ENCODE results near the gene FAH. TPM values are rescaled to one million over a fixed set of nuclear protein-coding genes. Genes with fewer than 3 reads are reported as not detected.
A peak's percentile ranks its signal among the peaks of the same experiment; 100 is the strongest.

FAH gene
- total and polyA plus RNA-seq, 11 donors = 12.4 to 48.9 (median 24.0) TPM

DNA sequence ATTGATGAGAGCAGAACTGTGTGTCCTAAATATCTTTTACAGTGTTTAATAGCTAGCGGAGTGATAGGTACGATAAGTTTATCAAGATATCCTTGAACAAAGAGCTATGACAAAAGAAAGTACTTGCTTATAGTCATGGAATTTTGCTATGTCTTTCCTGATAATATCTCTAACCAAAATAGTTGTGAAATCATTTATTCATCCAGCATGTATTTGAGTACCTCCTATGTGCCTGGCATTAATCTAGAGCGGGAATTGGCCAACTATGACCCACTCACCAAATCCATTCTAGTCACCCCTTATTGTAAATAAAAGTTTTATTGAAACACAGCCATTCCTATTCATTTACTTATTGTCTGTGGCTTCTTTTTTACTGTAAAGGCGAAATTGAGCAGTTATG lies 46.7 kb upstream of the FAH start:
- 90 to 97% (median 95%) methylated on average over 4 of the region's 4 CpGs for WGBS, 4 donors
- Histone ChIP-seq H3K27me3 (no peaks in the 10 kb centered on the region), H3K9me3 (no peaks in the 10 kb centered on the region), H3K4me1 (peaks cover 0 to 43% (median 12%) of the 10 kb centered on the region in 12 donors), H3K36me3 (peaks cover 0 to 5% (median 0%) of the 10 kb centered on the region in 9 donors), H3K27ac (no peak overlapping the region), H3K4me3 (no peak overlapping the region)
- intact Hi-C loops (cut with DNase I) = no loop called here
- TF ChIP-seq, protein P1, sequence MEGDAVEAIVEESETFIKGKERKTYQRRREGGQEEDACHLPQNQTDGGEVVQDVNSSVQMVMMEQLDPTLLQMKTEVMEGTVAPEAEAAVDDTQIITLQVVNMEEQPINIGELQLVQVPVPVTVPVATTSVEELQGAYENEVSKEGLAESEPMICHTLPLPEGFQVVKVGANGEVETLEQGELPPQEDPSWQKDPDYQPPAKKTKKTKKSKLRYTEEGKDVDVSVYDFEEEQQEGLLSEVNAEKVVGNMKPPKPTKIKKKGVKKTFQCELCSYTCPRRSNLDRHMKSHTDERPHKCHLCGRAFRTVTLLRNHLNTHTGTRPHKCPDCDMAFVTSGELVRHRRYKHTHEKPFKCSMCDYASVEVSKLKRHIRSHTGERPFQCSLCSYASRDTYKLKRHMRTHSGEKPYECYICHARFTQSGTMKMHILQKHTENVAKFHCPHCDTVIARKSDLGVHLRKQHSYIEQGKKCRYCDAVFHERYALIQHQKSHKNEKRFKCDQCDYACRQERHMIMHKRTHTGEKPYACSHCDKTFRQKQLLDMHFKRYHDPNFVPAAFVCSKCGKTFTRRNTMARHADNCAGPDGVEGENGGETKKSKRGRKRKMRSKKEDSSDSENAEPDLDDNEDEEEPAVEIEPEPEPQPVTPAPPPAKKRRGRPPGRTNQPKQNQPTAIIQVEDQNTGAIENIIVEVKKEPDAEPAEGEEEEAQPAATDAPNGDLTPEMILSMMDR (IDR thresholded peaks at IDR 0.05) = no peak
- no peak for TF ChIP-seq POLR2A (IDR thresholded peaks at IDR 0.05)
- no peak for DNase-seq
- ATAC-seq = no peak

GRCh38 chr15:80107204-80107603 lies 45.6 kb upstream of the FAH start:
- TF ChIP-seq, protein P1 (IDR thresholded peaks at IDR 0.05) = no peak
- no peak for TF ChIP-seq POLR2A (IDR thresholded peaks at IDR 0.05)
- H3K4me1 ChIP-seq = peaks cover 0 to 47% (median 12%) of the 10 kb centered on the region in 12 donors
- no peaks in the 10 kb centered on the region for H3K27me3 ChIP-seq
- no peak overlapping the region for H3K27ac ChIP-seq
- H3K9me3 ChIP-seq = no peaks in the 10 kb centered on the region
- peaks cover 0 to 5% (median 0%) of the 10 kb centered on the region in 9 donors for H3K36me3 ChIP-seq
- H3K4me3 ChIP-seq = no peak overlapping the region
- no peak for ATAC-seq
- intact Hi-C loops (cut with DNase I) = no loop called here
- 88 to 93% (median 92%) methylated on average over 6 of the region's 6 CpGs for WGBS, 4 donors
- no peak for DNase-seq

DNA sequence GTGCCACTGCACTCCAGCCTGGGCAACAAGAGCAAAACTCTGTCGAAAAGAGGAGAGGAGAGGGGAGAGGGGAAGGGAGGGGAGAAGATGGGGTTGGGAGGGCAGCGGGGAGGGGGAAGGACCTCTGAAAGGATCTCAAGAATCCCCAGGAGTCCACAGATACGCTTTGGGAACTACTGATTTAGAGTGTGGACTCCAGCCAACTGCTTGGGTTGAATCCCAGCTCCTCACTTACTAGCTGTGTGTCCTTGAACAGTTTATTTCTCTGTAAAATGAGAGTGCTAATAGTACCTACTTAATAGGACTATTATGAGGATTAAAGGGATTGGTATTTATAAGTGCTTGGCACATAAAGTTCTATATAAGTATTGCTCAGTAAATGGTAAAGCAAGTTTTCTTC lies 45.0 kb upstream of the FAH start:
- no peak for TF ChIP-seq POLR2A (IDR thresholded peaks at IDR 0.05)
- no peak overlapping the region for H3K27ac ChIP-seq
- no peaks in the 10 kb centered on the region for H3K9me3 ChIP-seq
- H3K4me1 ChIP-seq = peaks cover 0 to 47% (median 13%) of the 10 kb centered on the region in 12 donors
- intact Hi-C loops (cut with DNase I) = no loop called here
- ATAC-seq (peak in 2 of 4 donors; percentile 48 to 52), DNase-seq (peak in 2 of 5 donors; percentile 23 to 24)
- peaks cover 0 to 5% (median 0%) of the 10 kb centered on the region in 9 donors for H3K36me3 ChIP-seq
- WGBS, 4 donors = 27 to 41% (median 34%) methylated on average over 2 to 3 of the region's 3 CpGs
- H3K4me3 ChIP-seq = no peak overlapping the region
- no peaks in the 10 kb centered on the region for H3K27me3 ChIP-seq

GRCh38 chr15:80109388-80109787 lies 43.4 kb upstream of the FAH start:
- H3K9me3 ChIP-seq = no peaks in the 10 kb centered on the region
- no peaks in the 10 kb centered on the region for H3K27me3 ChIP-seq
- intact Hi-C loops (cut with DNase I) = no loop called here
- no peak overlapping the region for H3K27ac ChIP-seq
- peaks cover 0 to 38% (median 14%) of the 10 kb centered on the region in 12 donors for H3K4me1 ChIP-seq
- WGBS, 4 donors = 68 to 85% (median 81%) methylated on average over 3 of the region's 3 CpGs
- H3K36me3 ChIP-seq = no peaks in the 10 kb centered on the region
- DNase-seq (no peak), ATAC-seq (no peak)
- no peak for TF ChIP-seq POLR2A (IDR thresholded peaks at IDR 0.05)
- TF ChIP-seq, protein P1 (IDR thresholded peaks at IDR 0.05) = no peak
- no peak overlapping the region for H3K4me3 ChIP-seq

- Histone ChIP-seq H3K4me3 (no peak overlapping the region), H3K27ac (no peak overlapping the region), H3K9me3 (no peaks in the 10 kb centered on the region), H3K36me3 (no peaks in the 10 kb centered on the region), H3K27me3 (no peaks in the 10 kb centered on the region), H3K4me1 (peaks cover 0 to 41% (median 16%) of the 10 kb centered on the region in 12 donors)
- DNase-seq (no peak), ATAC-seq (no peak)
- TF ChIP-seq POLR2A (IDR thresholded peaks at IDR 0.05) = no peak
- TF ChIP-seq, protein P1 (IDR thresholded peaks at IDR 0.05) = no peak
- intact Hi-C loops (cut with DNase I) = no loop called here
These were observed 41.9 kb upstream of the FAH start for GRCh38 chr15:80110920-80111319.

All from heart left ventricle (tissue), 16 donors.